ENCODE results near the gene KASH5.
"Not testable (repeated sequence)": the region's sequence is repeated elsewhere in the genome, so short reads cannot be mapped to it uniquely, and the experiment has no call there.

KASH5 gene

DNA sequence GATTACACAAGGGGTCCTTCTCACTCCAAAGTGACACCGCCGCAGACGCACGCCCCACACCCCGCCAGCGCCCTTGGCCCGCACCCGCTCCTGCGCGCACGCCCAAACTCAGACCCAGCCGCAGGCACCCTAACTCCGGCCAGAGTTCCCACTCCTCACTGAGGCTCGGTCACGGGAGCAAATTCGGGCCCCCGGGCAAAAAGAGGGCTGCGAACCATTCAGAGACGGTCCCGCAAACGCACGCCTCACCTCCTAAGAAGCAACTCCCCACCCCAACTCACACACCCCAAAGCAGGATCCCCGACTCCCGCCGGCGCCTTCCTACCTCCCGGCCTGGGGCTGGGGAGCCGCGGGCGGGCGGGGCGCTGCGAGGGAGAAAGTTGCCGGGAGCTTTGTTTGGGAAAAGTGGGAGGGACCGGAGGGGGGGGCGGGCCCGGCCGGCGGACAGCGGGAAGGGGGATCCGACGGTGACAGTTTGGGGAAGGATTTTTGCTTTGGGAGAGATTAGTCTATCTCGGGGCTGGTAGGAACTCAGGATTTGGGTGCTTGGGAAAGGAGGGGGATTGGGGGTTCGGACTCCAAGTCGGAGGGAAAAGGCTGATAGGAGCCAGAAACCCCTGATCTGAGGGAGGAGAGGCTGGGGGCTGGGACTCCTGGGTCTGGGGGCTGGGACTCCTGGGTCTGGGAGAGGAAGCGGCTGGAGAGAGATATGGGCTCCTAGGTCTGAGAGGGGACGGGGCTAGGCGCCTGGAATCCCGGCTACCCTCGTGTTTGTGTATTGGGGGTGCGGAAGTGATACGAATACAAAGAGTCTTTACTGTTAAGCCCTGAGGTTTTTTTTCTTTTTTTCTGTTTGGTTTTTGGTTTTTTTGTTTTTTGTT lies 25.8 kb upstream of the KASH5 start, which contains the start of gene TEAD2:
Gene TEAD2 (minus strand): TSS at position 369 of the 881 bp plus-strand sequence. CDS start 2,341 bp downstream, outside the sequence.
- DNase-seq (ENCODE audit: extremely low read depth in 1 of 2, low read depth in 1 of 2): no peak

DNA sequence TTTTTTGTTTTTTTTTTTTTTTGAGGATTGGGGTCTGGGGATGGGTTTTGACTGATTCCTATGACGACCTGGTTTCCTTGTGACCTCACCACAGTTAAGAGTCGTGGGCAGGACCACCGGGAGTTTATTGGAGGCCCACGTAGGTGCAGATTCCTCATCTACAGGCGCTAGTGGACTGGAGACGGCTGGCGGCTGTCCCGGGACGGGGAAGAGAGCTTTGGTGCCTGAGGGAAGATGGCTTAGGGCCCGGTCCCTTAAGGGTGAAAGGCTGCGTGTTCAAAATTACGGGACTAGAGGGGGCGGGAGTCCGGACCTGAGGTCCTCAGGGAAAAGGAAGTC lies 25.2 kb upstream of the KASH5 start:
- DNase-seq (ENCODE audit: extremely low read depth in 1 of 2, low read depth in 1 of 2): no peak

DNA sequence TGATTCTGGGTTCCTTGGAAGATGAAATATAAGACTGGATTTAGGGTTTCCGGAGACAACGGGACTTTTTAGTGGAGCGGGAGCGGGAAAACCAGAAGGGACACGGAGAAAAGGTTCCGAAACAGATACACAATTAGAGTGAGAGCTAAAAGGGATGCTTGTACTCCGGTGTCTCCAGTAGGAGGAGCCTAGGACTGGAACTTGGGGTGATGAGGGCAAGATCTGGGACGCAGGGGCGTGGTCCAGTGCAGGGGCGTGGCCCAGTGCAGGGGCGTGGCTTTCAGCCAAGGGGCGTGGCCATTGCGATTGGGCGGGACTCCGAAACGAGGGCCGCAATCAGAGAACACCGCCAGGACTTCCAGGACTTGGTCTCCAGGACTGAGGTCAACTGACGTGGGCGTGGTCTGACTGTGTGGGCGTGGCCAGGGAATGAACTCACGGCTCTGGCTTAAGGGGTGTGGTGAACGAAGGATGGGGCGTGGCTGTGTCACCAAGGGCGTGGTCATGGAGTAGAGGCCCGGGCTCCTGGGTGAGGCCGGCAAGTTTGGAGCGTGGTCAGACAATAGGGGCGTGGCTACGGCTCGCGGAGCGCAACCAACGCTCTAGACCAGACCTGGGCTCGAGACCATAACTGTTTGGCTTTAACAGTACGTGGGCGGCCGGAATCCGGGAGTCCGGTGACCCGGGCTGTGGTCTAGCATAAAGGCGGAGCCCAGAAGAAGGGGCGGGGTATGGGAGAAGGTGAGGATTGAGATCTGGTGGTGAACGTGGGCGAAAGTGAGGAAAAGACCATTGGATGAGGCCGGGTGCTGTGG lies 24.6 kb upstream of the KASH5 start, which contains the start of gene DKKL1:
Gene DKKL1 (plus strand): TSS at position 610 of the 815 bp plus-strand sequence. CDS start 122 bp downstream, at position 732.
- DNase-seq (ENCODE audit: extremely low read depth in 1 of 2, low read depth in 1 of 2): peak; percentile 66 to 85

DNA sequence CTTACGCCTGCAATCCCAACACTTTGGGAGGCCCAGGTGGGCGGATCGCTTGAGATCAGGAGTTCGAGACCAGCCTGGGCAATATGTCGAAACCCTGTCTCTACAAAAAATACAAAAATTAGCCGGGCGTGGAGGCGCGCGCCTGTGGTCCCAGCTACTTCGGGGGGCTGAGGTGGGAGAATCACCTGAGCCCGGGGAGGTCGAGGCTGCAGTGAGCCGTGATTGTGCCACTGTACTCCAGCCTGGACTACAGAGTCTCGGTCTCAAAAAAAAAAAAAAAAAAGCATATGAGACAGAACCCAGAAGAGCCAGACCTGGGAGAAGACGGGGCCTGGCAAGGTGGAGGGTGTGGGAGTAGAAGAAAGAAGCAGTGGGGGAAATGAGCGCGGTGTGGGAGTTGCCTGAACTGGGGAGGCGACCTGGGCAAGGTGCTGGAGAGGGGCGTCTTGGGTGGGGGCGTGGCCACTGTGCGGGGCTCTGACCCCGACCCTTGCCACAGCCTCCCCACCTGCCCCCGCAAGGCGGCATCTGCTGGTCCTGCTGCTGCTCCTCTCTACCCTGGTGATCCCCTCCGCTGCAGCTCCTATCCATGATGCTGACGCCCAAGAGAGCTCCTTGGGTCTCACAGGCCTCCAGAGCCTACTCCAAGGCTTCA lies 23.8 kb upstream of the KASH5 start:
- no peak for DNase-seq (ENCODE audit: extremely low read depth in 1 of 2, low read depth in 1 of 2)

DNA sequence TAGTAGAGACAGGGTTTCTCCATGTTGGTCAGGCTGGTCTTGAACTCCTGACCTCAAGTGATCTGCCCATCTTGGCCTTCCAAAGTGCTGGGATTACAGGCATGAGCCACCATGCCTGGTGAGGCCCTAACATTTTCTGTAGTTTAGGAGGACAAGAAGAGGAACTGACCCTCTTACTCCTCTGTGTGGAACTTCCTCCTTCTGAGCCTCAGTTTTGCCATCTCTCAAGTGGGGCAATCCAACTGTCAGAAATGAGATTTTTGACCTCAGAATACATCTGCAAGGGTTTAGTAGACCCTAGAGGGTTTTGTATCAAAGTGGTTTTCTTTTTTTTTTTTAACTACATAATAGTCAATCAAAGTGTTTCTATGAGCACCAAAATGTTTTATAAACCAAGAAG lies 21.9 kb upstream of the KASH5 start:
- no peak for DNase-seq (ENCODE audit: extremely low read depth in 1 of 2, low read depth in 1 of 2)

DNA sequence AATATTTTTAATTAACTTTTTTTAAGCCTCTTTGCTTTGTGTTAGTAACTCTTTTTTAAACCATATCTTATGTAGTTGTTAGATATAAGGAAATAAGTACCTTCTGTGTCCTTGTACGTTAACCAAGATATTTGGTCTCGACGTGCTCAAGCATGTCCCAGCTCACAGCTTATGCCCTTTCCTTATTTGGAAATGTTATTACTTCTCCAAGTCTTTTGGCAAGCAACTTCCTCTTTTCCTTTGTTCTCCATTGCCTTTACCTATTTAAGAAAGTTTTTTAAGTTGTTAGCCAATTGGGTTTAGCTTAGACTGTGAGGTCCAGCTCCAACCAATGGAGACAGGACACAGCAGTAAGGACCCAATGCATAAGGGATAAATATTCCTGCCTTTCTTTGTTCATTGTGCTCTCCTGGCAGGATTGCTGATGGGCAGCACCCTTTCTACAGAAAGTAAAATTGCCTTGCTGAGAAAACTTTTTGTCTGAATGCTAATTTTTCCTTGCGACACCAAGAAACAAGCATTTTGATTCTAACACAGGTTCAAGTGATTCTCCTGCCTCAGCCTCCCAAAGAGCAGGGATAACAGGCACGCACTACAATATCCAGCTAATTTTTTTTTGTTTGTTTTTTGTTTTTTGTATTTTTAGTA lies 19.2 kb upstream of the KASH5 start:
- DNase-seq (ENCODE audit: extremely low read depth in 1 of 2, low read depth in 1 of 2): no peak

DNA sequence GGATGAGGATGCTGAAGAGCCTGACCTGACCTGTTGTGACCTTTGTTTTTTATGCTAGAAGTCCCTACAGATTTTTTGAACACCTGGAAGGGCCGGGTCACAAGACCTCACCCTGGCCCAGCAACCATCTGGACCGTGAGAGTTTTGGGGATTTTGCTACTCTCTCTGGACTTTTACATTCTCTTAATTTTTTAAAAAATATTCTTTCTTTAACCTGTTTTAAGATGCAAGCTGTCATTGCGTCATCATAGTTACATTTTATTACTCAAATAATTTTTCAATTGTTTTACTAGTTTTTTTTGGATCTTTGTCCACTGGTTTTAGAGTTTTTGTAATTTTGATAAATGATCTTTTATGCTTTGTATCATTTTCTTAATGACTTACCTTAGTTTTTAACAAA lies 16.9 kb upstream of the KASH5 start:
- no peak for DNase-seq (ENCODE audit: extremely low read depth in 1 of 2, low read depth in 1 of 2)

DNA sequence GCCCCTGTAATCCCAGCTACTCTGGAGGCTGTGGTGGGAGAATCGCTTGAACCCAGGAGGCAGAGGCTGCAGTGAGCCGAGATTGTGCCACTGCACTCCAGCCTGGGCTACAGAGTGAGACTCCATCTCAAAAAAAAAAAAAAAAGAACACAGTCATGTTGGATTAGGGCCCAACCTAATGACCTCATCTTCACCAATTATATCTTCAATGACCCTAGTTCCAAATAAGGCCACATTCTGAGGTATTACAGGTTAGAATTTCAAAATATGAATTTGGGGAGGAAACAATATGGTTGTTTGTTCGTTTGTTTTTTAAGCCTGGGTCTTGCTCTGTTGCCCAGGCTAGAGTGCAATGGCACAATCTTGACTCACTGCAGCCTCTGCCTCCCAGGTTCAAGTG lies 14.9 kb upstream of the KASH5 start:
- DNase-seq (ENCODE audit: extremely low read depth in 1 of 2, low read depth in 1 of 2): not testable (repeated sequence)

DNA sequence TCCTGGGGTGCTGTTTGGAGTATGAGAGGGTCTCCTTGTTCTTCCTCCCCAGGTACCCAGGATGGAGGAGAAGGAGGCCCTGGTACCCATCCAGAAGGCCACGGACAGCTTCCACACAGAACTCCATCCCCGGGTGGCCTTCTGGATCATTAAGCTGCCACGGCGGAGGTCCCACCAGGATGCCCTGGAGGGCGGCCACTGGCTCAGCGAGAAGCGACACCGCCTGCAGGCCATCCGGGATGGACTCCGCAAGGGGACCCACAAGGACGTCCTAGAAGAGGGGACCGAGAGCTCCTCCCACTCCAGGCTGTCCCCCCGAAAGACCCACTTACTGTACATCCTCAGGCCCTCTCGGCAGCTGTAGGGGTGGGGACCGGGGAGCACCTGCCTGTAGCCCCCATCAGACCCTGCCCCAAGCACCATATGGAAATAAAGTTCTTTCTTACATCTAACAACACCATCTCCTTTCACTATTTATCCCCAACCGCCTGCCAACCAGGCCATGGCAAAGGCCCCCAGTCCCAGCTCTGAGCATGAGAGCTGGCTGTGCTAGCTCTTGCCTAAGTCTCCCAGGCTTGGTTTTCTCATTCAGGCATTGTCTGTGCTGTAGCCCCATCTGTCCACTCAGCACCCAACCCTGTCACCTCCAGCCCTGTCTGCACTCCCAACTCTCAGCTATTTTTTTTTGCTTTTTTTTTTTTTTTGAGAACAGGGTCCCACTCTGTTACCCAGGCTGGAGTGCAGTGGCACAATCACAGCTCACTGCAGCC lies 13.2 kb upstream of the KASH5 start:
- no peak for DNase-seq (ENCODE audit: extremely low read depth in 1 of 2, low read depth in 1 of 2)

DNA sequence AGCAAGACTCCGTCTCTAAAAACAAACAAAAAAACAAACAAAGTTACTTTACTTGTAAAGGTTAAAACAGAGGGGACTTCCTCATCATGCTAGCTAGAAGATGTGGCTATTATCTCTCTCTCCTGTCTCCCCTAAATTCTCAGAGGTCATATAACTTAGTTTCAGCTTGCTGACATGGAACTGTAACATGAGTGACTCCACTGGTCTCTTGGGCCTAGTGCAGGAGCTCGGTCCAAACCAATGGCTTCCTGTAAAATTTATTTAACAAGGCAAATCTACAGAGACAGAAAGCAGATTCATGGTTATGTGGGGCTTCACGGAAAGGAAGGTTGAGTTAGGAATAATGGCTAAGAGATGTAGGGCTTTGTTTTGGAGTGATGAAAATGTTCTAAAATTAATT lies 9.5 kb upstream of the KASH5 start:
- DNase-seq (ENCODE audit: extremely low read depth in 1 of 2, low read depth in 1 of 2): no peak

DNA sequence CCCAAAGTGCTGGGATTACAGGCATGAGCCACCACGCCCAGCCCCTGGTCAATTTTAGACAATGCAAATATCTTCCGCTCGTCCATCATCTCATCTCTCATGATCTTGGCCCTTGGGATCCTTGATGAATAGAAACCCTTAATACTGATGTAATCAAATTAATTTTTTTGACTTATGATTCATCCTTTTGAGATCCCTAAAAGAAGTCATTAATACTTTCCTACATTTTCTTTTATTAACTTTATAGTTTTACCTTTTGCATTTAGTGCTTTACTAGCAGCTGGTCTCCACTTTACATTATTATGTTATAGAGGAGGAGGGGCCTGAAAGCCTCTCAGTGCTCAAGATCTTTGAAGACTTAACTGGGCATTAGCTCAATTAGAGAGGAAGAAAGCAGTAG lies 7.7 kb upstream of the KASH5 start:
- DNase-seq (ENCODE audit: extremely low read depth in 1 of 2, low read depth in 1 of 2): no peak

DNA sequence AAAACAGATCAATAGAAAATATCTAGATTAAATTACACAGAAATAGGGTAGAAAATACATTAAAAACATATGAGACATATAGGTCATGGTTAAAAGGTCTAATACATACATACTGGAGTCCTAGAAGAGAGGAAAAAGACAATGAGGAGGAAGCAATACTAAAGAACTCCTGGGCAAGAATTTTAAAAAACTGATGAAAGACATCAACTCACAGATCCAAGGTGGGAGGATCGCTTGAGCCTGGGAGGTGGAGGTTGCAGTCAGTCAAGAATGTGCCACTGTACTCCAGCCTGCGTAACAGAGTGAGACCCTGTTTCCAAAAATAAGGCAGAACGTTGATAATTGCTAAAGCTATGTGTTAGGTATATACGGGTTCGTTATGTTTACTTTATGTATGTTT lies 5.4 kb upstream of the KASH5 start:
- no peak for DNase-seq (ENCODE audit: extremely low read depth in 1 of 2, low read depth in 1 of 2)

DNA sequence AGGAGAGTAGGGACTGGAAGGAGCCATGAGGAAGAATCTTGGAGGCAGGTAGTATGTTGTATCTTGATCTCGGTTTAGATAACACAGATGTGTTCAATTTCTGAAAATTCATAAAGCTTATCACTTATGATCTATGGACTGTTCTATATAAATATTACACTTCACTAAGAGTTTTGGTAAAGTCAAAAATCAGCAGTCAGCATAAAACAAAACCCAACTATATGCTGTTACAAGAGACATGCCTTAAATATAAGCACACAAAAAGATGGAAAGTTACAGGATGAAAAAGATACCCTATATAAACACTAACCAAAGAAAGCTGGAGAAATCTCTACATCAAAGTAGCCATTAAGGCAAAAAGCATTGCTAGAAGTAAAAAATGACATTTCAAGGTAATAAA lies 4.5 kb upstream of the KASH5 start:
- DNase-seq (ENCODE audit: extremely low read depth in 1 of 2, low read depth in 1 of 2): no peak

DNA sequence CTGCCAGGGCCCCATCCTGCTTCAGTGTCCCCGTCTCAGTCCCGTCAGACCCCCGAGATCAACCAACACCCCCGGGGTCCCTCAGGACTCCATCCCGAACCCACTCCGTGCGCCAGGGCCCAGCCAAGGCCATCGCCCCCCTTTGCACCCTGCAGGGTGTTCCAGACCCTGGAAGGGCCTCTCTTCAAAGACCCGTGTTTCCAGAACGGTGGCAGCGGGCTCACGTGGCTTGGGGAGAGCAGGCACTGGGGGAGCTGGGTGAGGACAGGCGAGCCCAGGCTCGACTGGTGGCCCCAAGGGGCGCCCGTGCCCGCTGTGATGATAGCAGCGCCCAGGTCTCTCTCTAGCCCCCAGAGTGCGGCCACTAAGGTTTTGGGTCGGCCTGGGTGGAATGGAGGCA lies 1.4 kb downstream of the KASH5 start:
- DNase-seq (ENCODE audit: extremely low read depth in 1 of 2, low read depth in 1 of 2): no peak

DNA sequence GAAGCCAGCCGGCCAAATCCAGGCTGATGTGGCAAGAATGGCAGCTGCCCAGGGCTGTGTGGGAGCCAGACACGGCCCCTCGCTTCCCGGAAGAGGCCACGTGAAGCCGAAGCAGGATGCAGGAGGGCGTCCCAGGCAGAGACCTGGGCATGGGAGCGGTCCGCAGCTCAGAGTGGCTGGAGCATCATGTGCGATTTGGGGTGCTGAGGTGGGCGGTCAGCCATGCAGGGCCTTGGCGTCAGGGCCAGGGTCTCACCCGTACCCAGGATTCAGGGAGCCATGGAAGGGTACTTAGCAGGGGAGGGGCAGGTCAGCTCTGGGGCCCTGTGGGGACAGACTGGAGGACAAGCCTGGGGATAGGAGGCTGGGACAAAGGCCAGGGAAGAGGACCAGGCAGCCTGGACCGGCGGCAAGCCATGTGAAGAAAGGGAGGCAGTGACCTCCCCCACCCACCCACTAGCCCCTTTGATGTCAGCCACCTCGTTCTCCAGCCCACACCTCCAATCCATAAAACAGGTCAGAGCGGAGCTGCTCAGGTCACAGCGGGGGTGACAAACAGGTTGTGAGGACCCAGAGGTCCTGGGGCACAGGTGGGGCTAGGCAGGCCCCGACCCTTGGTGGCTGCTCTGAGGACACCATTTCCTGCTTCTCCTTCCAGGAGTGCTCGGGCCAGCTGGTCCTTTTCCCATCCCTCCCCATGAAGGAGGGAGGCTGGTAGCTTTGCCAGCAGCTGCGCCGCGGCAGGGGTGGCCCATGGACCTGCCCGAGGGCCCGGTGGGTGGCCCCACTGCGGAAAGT lies 2.3 kb downstream of the KASH5 start:
- DNase-seq (ENCODE audit: extremely low read depth in 1 of 2, low read depth in 1 of 2): no peak

DNA sequence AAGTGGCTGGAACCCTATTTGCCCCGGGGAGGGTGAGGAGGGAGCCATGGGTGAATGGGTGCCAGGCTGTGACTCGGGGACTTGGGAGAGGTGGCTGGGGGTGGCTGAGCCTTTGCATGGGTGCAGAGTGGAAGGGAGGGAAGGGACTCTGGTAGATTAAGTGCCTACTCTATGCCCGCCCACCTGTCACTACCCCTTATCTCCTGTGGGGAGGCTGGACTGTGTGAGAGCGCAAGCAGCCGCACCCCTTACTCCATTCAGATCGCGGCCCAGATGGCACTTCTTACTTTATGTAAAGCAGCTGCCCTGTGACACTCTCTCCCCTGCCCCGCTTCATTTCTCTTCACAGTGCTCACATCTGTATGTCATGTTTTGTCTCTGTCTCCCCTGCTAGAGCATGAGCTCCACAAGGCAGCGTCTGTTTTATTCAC lies 2.9 kb downstream of the KASH5 start:
- DNase-seq (ENCODE audit: extremely low read depth in 1 of 2, low read depth in 1 of 2): no peak

DNA sequence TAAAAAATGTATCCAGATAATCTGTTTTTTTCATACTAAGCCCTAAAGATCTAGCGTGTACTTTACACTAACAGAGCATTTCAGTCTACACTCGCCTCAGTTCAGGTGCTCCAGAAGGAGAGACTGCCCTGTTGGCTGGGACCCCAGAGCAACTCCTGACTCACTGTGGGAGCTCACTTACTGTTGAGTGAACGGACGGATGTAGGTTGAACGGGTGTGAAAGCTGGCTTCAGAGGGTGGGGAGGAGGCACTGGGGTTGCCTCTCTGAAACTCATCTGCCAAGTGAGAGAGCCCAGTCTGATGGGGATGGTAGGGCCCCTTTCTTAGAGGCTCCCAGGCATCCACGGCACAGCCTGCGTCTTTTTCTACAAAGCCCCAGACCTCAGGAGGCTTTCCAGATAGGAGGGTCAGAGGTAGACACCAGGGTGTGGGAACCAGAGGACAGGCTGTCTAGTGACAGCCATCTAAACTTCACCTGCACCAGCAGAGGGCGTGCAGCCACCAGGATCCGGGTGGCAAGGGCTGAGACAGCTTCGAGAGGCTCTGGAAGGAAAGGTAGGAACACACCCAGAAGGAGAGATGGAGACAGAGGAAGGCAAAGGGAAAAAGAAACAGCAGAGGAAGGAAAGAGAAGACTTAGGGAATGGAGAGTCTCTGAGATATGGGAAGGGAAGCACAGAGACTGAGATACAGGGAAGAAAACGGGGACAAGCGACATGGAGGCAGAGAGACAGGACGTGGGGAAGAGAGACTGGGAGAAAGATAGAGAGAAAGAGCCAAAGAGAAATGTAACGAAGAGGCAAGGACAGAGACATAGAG lies 3.7 kb downstream of the KASH5 start:
- peak; percentile 39 to 55 for DNase-seq (ENCODE audit: extremely low read depth in 1 of 2, low read depth in 1 of 2)

DNA sequence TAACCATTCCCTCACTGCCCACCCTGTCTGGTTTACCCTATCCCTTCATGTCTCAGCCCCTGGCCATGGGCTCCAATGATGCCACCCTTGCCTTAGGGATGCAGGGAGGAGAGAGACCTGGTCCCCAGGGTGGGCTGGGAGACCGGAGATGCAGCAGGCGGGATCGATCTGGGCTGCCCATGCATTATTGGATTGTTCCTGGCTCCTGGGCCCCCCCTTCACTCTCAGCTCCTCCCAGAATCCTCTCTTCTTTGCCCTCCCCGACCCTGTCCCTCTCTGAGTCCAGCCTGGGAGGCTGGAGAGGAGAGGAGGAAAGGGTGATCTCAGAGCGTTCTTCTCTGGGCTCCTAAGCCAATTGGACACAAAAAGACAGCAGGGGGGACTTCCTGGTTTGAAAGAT lies 5.8 kb downstream of the KASH5 start:
- no peak for DNase-seq (ENCODE audit: extremely low read depth in 1 of 2, low read depth in 1 of 2)
